ENCODE results near the gene EFHD2. TPM values are rescaled to one million over a fixed set of nuclear protein-coding genes. Genes with fewer than 3 reads are reported as not detected.

The EFHD2 gene
- total RNA-seq, 1 experiment from 2014 or later, result 129 TPM

DNA sequence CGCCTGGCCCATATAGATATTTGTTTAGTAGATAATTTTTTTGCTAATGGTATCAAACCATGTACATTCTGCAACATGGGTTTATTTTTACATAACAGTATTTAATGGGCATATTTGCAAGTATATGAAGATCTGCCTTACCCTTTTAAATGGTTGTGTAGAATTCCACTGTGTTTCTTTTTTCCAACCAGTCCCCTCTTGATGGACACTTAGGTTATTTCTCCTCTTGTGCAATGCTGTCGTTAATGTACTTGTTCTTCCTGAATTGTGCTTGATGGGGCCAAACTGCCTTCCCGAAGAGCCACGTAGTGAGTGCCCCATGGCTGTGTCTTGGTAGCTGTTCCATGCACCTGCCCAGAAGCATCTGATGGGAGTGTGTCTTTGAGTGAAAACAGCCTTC, 39.4 kb upstream of the EFHD2 start:
- H3K79me2 ChIP-seq (ENCODE audit: low read depth), result no peaks in the 10 kb centered on the region
- DNase-seq, result no peak
- intact Hi-C loops (cut with micrococcal nuclease; ENCODE audit: unreplicated experiment), result no loop called here
- no peak overlapping the region for H3K4me3 ChIP-seq
- H3K27me3 ChIP-seq (ENCODE audit: insufficient read depth, low read depth), result no peaks in the 10 kb centered on the region
- TF ChIP-seq, protein P1, sequence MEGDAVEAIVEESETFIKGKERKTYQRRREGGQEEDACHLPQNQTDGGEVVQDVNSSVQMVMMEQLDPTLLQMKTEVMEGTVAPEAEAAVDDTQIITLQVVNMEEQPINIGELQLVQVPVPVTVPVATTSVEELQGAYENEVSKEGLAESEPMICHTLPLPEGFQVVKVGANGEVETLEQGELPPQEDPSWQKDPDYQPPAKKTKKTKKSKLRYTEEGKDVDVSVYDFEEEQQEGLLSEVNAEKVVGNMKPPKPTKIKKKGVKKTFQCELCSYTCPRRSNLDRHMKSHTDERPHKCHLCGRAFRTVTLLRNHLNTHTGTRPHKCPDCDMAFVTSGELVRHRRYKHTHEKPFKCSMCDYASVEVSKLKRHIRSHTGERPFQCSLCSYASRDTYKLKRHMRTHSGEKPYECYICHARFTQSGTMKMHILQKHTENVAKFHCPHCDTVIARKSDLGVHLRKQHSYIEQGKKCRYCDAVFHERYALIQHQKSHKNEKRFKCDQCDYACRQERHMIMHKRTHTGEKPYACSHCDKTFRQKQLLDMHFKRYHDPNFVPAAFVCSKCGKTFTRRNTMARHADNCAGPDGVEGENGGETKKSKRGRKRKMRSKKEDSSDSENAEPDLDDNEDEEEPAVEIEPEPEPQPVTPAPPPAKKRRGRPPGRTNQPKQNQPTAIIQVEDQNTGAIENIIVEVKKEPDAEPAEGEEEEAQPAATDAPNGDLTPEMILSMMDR (conservative IDR thresholded peaks at IDR 0.05), result no peak
- TF ChIP-seq EZH2 (IDR thresholded peaks at IDR 0.05; ENCODE audit: low read depth), result no peak
- H3K27ac ChIP-seq, result no peak overlapping the region
- H3K4me1 ChIP-seq (replicated peaks; ENCODE audit: insufficient read depth), result no peaks in the 10 kb centered on the region
- no peaks in the 10 kb centered on the region for H4K20me1 ChIP-seq (ENCODE audit: insufficient read depth)
- H3K36me3 ChIP-seq (ENCODE audit: low read depth), result no peaks in the 10 kb centered on the region
- POLR2A ChIA-PET (ENCODE audit: unreplicated experiment), result no interaction called here
- CTCF ChIA-PET, result interaction anchor here (0.6 kb wide), 1 partner anchor 62 kb away, joined by 4 read pairs; no protein-coding TSS in a partner anchor
- no peaks in the 10 kb centered on the region for H3F3A ChIP-seq (ENCODE audit: insufficient read depth, low read depth)
- no peak overlapping the region for H3K4me2 ChIP-seq
- no TSS peak for BruUV-seq (replicated peaks)
- H2AFZ ChIP-seq, result no peak overlapping the region
- no peaks in the 10 kb centered on the region for H3K9me2 ChIP-seq (ENCODE audit: insufficient read depth)
- no peaks in the 10 kb centered on the region for H3K9me3 ChIP-seq (ENCODE audit: insufficient read depth, low read depth)

GRCh38 chr1:15370781-15371520, 38.7 kb upstream of the EFHD2 start:
- Histone ChIP-seq H3K4me1 (replicated peaks; ENCODE audit: insufficient read depth) (no peaks in the 10 kb centered on the region), H4K20me1 (ENCODE audit: insufficient read depth) (no peaks in the 10 kb centered on the region), H3K27me3 (ENCODE audit: insufficient read depth, low read depth) (no peaks in the 10 kb centered on the region), H3K4me3 (no peak overlapping the region), H3K27ac (no peak overlapping the region), H3K9me2 (ENCODE audit: insufficient read depth) (no peaks in the 10 kb centered on the region), H3F3A (ENCODE audit: insufficient read depth, low read depth) (no peaks in the 10 kb centered on the region), H3K79me2 (ENCODE audit: low read depth) (no peaks in the 10 kb centered on the region), H3K36me3 (ENCODE audit: low read depth) (no peaks in the 10 kb centered on the region), H2AFZ (no peak overlapping the region), H3K9me3 (ENCODE audit: insufficient read depth, low read depth) (no peaks in the 10 kb centered on the region), H3K4me2 (no peak overlapping the region)
- BruUV-seq (replicated peaks), result no TSS peak
- no peak for DNase-seq
- no peak for TF ChIP-seq EZH2 (IDR thresholded peaks at IDR 0.05; ENCODE audit: low read depth)
- TF ChIP-seq, protein P1 (conservative IDR thresholded peaks at IDR 0.05), result no peak
- ChIA-PET CTCF (interaction anchor here (0.6 kb wide), 1 partner anchor 61 kb away, joined by 4 read pairs; no protein-coding TSS in a partner anchor), POLR2A (ENCODE audit: unreplicated experiment) (no interaction called here)
- intact Hi-C loops (cut with micrococcal nuclease; ENCODE audit: unreplicated experiment), result no loop called here

DNA sequence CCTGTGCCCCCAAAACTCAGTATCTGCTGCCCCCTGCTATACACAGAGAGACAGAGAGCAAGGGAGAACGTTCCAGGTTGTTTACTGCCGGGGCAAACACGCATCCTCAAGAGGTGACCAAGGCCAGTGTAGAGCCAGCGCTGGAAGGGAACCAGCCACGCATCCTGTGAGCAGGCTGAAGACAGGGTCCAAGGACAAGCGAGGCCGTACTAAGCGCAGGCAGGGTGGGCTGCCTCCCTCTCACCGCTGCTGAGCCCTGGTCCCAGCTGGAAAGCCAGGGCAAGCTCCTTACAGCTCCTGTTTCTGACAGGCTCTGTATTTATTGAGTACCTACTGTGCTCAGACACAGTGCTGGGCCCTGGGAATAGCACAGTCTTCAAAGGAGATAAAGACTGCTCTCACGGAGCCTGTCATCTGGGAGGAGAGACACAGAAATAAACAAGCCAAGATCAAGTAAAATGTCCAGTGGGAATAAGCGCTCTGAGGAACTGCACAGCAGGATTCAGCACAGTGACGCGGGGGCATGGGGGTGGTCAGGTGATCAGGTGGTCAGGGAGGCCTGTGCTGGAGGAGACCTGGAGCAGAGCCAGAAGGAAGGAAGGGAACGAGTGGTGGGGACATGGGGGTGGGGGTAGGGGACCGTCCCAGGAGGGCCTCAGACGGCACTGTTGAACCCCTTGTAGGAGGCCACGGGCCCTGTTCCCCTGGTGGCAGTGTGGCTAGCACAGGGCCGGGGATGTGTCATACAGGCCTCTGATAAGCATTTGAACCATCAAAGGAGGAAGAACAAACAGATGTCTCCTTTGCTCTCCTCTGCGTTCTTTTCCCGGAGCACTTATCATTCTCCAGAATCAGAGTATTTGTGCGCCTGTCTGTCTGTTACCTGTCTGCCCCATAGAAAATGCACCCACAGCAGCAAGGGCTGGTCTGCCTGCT, 37.8 kb upstream of the EFHD2 start:
- Histone ChIP-seq H3K27ac (no peak overlapping the region), H2AFZ (no peak overlapping the region), H4K20me1 (ENCODE audit: insufficient read depth) (no peaks in the 10 kb centered on the region), H3K4me2 (no peak overlapping the region), H3K4me3 (no peak overlapping the region), H3K4me1 (replicated peaks; ENCODE audit: insufficient read depth) (no peaks in the 10 kb centered on the region), H3F3A (ENCODE audit: insufficient read depth, low read depth) (no peaks in the 10 kb centered on the region), H3K9me3 (ENCODE audit: insufficient read depth, low read depth) (no peaks in the 10 kb centered on the region), H3K79me2 (ENCODE audit: low read depth) (no peaks in the 10 kb centered on the region), H3K9me2 (ENCODE audit: insufficient read depth) (no peaks in the 10 kb centered on the region), H3K36me3 (ENCODE audit: low read depth) (no peaks in the 10 kb centered on the region), H3K27me3 (ENCODE audit: insufficient read depth, low read depth) (no peaks in the 10 kb centered on the region)
- no TSS peak for BruUV-seq (replicated peaks)
- ChIA-PET CTCF (no interaction called here), POLR2A (ENCODE audit: unreplicated experiment) (no interaction called here)
- no peak for DNase-seq
- TF ChIP-seq EZH2 (IDR thresholded peaks at IDR 0.05; ENCODE audit: low read depth), result no peak
- TF ChIP-seq, protein P1 (conservative IDR thresholded peaks at IDR 0.05), result no peak
- intact Hi-C loops (cut with micrococcal nuclease; ENCODE audit: unreplicated experiment), result no loop called here

Measured in PC-9 (cell line).